ENCODE measurements around the gene COA1. TPM values are rescaled to one million over a fixed set of nuclear protein-coding genes. Genes with fewer than 3 reads are reported as not detected.

Gene COA1
- total and polyA plus RNA-seq, 2 donors (not counting 1 experiment from before 2014, with no cell fraction given), result 28.7 to 72.7 TPM

DNA sequence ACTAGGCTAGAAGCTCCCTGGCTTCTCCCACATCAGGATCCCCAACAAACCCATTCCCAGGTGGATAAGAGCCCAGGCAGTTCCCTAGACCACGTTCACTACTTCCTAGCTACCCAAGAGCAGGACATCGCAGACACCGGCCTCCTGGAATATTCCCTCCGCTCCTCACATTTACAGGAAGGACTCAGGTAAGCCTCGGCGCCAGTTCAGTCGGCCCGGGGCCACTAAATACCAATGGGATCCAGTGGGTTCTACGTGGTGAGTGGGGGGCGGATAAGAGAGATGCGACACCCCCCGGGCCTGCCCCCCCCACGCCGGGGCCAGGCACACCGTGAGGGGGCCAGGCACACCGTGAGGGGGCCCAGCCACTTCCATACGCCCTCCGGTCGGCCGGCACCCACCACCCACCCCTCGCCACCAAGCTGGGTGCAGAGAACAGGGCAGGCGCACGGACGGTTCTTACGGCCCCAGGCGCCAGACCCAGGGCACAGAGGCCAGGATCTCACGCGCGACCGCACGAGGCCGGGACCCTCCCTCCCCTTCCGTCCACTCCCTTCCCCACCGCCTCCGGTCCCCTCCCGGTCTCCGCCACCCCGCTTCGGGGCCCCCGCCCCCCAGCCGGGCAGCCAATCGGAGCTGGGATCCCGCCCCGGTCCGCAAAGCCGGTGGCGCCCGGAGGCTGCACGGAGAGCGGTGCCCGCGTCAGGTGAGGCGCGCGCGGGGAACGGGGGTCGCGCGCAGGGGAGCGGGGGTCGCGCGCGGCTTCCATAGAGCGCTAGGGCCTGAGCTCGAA lies 28.9 kb upstream of the COA1 start, which contains the start of gene BLVRA:
Gene BLVRA, plus strand, starts transcription at position 652 of the 793 bp plus-strand sequence. CDS start 12,479 bp downstream, outside the sequence.
- ATAC-seq (ENCODE audit: low read depth), result peak; percentile 85
- peak within 1 kb of the TSS; percentile 67 for H3K27ac Mint-ChIP-seq

More for the DNA sequence above, 28.9 kb upstream of the COA1 start, which contains the start of gene BLVRA:
- peak within 1 kb of the TSS; percentile 51 to 89 (median 69) for H3K4me3 ChIP-seq (ENCODE audit: control extremely low read depth in 1 of 5, extremely low read depth in 1 of 5, insufficient read depth in 1 of 5, low read depth in 2 of 5, low read length in 4 of 5)
- H3K36me3 ChIP-seq (replicated peaks in 1 of 2; ENCODE audit: control extremely low read depth in 1 of 2, control insufficient read depth in 1 of 2, extremely low read depth in 1 of 2, insufficient read depth in 2 of 2, low read length in 1 of 2), result no peaks in the 10 kb centered on the region
- H3K9ac ChIP-seq (ENCODE audit: low read length), result peak within 1 kb of the TSS; percentile 92
- ChIA-PET POLR2A (interaction anchor here (0.9 to 1.2 kb wide), 2 partner anchors 139 to 176 kb away, joined by 3 to 4 read pairs; partner anchors contain the start of gene STK17A), CTCF (interaction anchor here (1.1 to 3.1 kb wide), 2 partner anchors 29 to 176 kb away, joined by 3 to 12 read pairs; partner anchors contain the start of genes COA1 and STK17A)
- DNase-seq, result peak; percentile 64
- intact Hi-C loops (cut with micrococcal nuclease), result loop anchor here (2.0 kb wide), 1 partner anchor 29 kb away; the partner anchor contains the start of gene COA1
- H2AFZ ChIP-seq (ENCODE audit: insufficient read depth, low read depth, low read length, poor library complexity, severe bottlenecking), result peak within 1 kb of the TSS; percentile 91
- peaks cover 9 to 10% of the 10 kb centered on the region in 2 donors for H3K4me1 ChIP-seq (ENCODE audit: control insufficient read depth in 2 of 2, insufficient read depth in 2 of 2, low read length in 2 of 2)
- peak within 1 kb of the TSS; percentile 85 for H3K4me2 ChIP-seq (replicated peaks; ENCODE audit: low read depth, low read length, poor library complexity, severe bottlenecking)
- H3K9me3 ChIP-seq (ENCODE audit: control extremely low read depth in 1 of 3, control insufficient read depth in 2 of 3, insufficient read depth in 1 of 3, low read length in 2 of 3), result peaks cover 0 to 2% (median 0%) of the 10 kb centered on the region in 3 donors
- TF ChIP-seq EZH2 (IDR thresholded peaks at IDR 0.05; ENCODE audit: borderline replicate concordance, insufficient read depth, low read depth, low read length, poor library complexity, severe bottlenecking), result no peak
- TF ChIP-seq, protein P1, sequence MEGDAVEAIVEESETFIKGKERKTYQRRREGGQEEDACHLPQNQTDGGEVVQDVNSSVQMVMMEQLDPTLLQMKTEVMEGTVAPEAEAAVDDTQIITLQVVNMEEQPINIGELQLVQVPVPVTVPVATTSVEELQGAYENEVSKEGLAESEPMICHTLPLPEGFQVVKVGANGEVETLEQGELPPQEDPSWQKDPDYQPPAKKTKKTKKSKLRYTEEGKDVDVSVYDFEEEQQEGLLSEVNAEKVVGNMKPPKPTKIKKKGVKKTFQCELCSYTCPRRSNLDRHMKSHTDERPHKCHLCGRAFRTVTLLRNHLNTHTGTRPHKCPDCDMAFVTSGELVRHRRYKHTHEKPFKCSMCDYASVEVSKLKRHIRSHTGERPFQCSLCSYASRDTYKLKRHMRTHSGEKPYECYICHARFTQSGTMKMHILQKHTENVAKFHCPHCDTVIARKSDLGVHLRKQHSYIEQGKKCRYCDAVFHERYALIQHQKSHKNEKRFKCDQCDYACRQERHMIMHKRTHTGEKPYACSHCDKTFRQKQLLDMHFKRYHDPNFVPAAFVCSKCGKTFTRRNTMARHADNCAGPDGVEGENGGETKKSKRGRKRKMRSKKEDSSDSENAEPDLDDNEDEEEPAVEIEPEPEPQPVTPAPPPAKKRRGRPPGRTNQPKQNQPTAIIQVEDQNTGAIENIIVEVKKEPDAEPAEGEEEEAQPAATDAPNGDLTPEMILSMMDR (IDR thresholded peaks at IDR 0.05), result no peak
- Mint-ChIP-seq H3K27me3 (peaks cover 8% of the 10 kb centered on the region), H3K4me1 (peaks cover 23% of the 10 kb centered on the region), H3K9me3 (ENCODE audit: insufficient read depth) (no peaks in the 10 kb centered on the region), H3K4me3 (peak within 1 kb of the TSS; percentile 91)
- no peaks in the 10 kb centered on the region for H4K20me1 ChIP-seq (ENCODE audit: control insufficient read depth, insufficient read depth, low read length, poor library complexity, severe bottlenecking)
- peaks cover 0 to 7% (median 3%) of the 10 kb centered on the region in 4 experiments for H3K27me3 ChIP-seq (replicated peaks in 1 of 4; ENCODE audit: control extremely low read depth in 1 of 4, control insufficient read depth in 3 of 4, insufficient read depth in 4 of 4, low read length in 3 of 4)
- H3K79me2 ChIP-seq (ENCODE audit: control insufficient read depth, insufficient read depth, low read length), result no peaks in the 10 kb centered on the region
- WGBS (ENCODE audit: insufficient coverage), result under 1% methylated on average over 52 of the region's 67 CpGs
- peak within 1 kb of the TSS in 1 of 2 donors; percentile 52 for H3K27ac ChIP-seq (ENCODE audit: low read length in 2 of 2)
